Activated naive CD4-positive, alpha-beta T cell treated with anti-CD3 and anti-CD28 coated beads for 36 hours (primary cell): ENCODE measurements around the gene CSRP3. TPM values are rescaled to one million over a fixed set of nuclear protein-coding genes. Genes with fewer than 3 reads are reported as not detected.

ENCODE experiments used
- CTCF ChIA-PET: fragments of 350-600 bp; sonication (Branson Sonifier 250); formaldehyde crosslinking; loops from one replicate; lab custom pipeline; 2021; ENCODE audit warnings: antibody characterized with exemption; lab: Charles Lee
- DNase-seq: peaks from one replicate; pipeline ENCODE4 v3.0.0-alpha.2; 2020
- H3K27ac Mint-ChIP-seq: one replicate; pipeline ENCODE4 v1.8.0; 2021; ENCODE audit warnings: mild to moderate bottlenecking, mixed read lengths
- H3K27me3 Mint-ChIP-seq: one replicate; pipeline ENCODE4 v1.8.0; 2021; ENCODE audit warnings: low read depth, mixed read lengths
- H3K36me3 Mint-ChIP-seq: one replicate; pipeline ENCODE4 v1.8.0; 2021; ENCODE audit warnings: low read depth, mixed read lengths
- H3K4me1 Mint-ChIP-seq: one replicate; pipeline ENCODE4 v1.8.0; 2021; ENCODE audit warnings: low read depth, mixed read lengths
- H3K4me3 Mint-ChIP-seq: one replicate; pipeline ENCODE4 v1.8.0; 2021; ENCODE audit warnings: mild to moderate bottlenecking, moderate library complexity, mixed read lengths
- H3K9me3 Mint-ChIP-seq: one replicate; pipeline ENCODE4 v1.8.0; 2021; ENCODE audit warnings: mixed read lengths
- intact Hi-C: fragments of 100-400 bp; cut with micrococcal nuclease; formaldehyde crosslinking; loops from one replicate; pipeline ENCODE4 v1.15.1; 2023
- total RNA-seq, 2 experiments: library from RNA; stranded (reverse); gene quantifications; one replicate each; pipeline ENCODE4 v1.2.3, GENCODE V29; 2021

The CSRP3 gene
- total RNA-seq, 2 experiments from 2014 or later: not detected

- intact Hi-C loops: no loop called here
- CTCF ChIA-PET: interaction anchor here (0.8 kb wide), 1 partner anchor 12 kb away, joined by 3 read pairs; no protein-coding TSS in a partner anchor
- H3K27ac Mint-ChIP-seq: no peak overlapping the region
- peaks cover 40% of the 10 kb centered on the region for H3K36me3 Mint-ChIP-seq
- no peaks in the 10 kb centered on the region for H3K4me1 Mint-ChIP-seq
- peaks cover 23% of the 10 kb centered on the region for H3K9me3 Mint-ChIP-seq
- no peak overlapping the region for H3K4me3 Mint-ChIP-seq
- H3K27me3 Mint-ChIP-seq: no peaks in the 10 kb centered on the region
- no peak for DNase-seq
Measured at GRCh38 chr11:19134004-19134403, 67.8 kb downstream of the CSRP3 start.

Other genes with a start within 250 kb of the CSRP3 start
- not detected for gene MRGPRX2, start 141.3 kb downstream of the CSRP3 start, total RNA-seq
- gene ZDHHC13, start 84.8 kb downstream of the CSRP3 start, total RNA-seq: 10 to 100 TPM; 20.9 to 25.1 TPM
- 10 to 100 TPM; 19.5 to 21.2 TPM for gene E2F8, start 39.0 kb upstream of the CSRP3 start, total RNA-seq